GM21367 (cell line): ENCODE results near the gene TST.
"Not testable (repeated sequence)": the region's sequence is repeated elsewhere in the genome, so short reads cannot be mapped to it uniquely, and the experiment has no call there.

ENCODE experiments used
- ATAC-seq: cut with Tn5 transposase; IDR thresholded peaks from one replicate; pipeline ENCODE4 v1.9.1; 2021; ENCODE audit not compliant: unreplicated experiment

Gene TST

GRCh38 chr22:37016134-37016910 lies 2.9 kb downstream of the TST start:
- ATAC-seq = no peak

- ATAC-seq = no peak
These were observed 3.7 kb downstream of the TST start for GRCh38 chr22:37015587-37015878.

GRCh38 chr22:37014835-37015586 lies 4.2 kb downstream of the TST start:
- ATAC-seq = no peak

- no peak for ATAC-seq
These were observed 4.8 kb downstream of the TST start for GRCh38 chr22:37014415-37014806.

DNA sequence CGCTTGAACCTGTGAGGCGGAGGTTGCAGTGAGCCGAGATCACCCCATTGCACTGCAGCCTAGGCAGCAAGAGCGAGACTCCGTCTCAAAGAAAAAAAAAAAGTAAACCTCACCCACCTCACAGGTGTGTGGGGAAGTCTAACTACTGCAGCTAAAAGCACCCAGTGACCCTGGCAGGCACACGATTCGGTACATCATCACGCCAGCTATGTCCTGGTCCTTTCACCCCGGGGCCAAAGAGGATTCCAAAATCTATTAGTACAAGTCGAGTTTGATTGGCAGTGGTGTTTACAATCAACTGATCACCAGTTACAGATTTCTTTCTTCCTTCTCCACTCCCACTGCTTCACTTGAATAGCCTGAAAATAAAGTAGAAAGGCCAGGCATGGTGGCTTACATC lies 6.3 kb downstream of the TST start:
- no peak for ATAC-seq

GRCh38 chr22:37012262-37012904 lies 6.9 kb downstream of the TST start:
- ATAC-seq = no peak

DNA sequence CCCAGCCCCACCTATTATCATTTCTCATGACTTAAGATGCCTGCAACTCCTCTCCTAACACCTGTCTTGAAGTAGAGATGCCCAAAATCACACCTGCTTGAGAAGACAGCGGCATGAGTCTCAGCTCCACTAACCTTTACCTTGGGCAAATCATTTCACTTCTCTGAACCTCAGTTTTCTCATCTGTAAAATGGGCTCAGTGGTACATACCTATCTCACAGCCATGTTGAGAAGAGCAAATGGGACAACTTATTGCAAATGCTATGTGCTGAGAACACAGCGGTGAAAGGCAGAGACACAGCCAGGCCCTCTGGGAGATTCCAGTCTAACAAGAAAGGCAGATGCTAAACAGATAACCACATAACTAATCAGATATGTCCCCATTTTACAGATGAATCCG lies 7.8 kb downstream of the TST start:
- no peak for ATAC-seq

DNA sequence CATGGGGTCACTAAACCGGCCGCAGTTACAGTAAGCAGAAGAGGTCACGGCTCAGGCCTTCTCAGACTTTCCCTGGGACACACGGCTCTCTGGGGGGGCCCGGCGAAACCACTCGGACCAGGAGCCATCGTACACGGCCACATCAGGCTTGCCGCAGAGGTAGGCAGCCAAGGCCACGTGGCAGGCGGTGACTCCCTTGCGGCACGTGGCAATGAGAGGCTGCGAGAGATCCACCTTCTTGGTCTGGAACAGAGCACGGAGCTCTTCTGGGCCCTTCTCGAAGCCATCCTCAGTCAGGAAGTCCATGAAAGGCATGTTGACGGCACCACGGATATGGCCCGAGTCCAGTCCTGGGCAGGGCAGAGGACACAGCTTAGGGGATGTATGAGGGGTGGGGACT lies 8.3 kb downstream of the TST start:
- ATAC-seq = no peak

- ATAC-seq = no peak
These were observed 9.1 kb downstream of the TST start for GRCh38 chr22:37010174-37010573.

- ATAC-seq = no peak
These were observed 9.8 kb downstream of the TST start for GRCh38 chr22:37009490-37009889.

DNA sequence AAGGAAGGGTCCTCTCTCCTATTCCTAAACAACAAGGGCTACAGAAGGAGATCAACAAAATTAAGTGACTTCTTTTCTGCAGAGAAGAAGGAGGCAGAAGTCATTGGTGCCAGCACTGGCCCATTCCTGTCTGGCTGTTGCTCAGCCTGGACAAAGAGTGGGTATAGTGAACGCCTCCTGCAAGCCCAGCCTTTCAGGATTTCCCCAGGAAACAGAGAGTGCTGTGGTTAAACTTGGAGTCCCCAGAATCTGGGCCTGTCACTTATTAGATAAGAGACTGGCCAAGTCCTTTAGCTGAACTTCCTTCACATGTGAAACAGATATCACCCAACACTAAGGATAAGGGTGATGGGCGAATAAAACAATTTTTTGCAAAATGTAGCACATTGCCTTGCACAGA lies 10.9 kb downstream of the TST start:
- no peak for ATAC-seq

- ATAC-seq = no peak
These were observed 11.6 kb downstream of the TST start for GRCh38 chr22:37007651-37008050.

DNA sequence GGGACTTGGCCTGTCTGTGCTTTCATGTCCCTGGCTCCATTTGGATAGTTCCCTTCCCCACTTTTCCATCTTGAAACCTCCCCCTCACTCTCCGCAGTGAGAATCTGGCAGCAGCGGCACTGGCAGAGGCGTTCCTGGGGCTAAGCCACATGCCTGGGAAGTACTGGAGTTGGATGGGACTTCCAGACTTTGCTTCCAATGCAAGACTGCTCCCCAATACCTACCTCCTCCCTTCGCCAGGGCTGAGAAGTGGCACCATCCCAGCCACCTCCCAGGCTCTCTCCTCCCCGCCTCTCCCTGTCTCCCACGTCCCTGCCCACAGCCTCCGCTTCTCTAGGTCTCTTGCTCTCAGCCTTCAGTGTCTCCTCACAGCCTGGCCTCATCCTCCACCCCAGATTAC lies 16.6 kb downstream of the TST start:
- no peak for ATAC-seq

- no peak for ATAC-seq
These were observed 17.4 kb downstream of the TST start for GRCh38 chr22:37001826-37002225.

DNA sequence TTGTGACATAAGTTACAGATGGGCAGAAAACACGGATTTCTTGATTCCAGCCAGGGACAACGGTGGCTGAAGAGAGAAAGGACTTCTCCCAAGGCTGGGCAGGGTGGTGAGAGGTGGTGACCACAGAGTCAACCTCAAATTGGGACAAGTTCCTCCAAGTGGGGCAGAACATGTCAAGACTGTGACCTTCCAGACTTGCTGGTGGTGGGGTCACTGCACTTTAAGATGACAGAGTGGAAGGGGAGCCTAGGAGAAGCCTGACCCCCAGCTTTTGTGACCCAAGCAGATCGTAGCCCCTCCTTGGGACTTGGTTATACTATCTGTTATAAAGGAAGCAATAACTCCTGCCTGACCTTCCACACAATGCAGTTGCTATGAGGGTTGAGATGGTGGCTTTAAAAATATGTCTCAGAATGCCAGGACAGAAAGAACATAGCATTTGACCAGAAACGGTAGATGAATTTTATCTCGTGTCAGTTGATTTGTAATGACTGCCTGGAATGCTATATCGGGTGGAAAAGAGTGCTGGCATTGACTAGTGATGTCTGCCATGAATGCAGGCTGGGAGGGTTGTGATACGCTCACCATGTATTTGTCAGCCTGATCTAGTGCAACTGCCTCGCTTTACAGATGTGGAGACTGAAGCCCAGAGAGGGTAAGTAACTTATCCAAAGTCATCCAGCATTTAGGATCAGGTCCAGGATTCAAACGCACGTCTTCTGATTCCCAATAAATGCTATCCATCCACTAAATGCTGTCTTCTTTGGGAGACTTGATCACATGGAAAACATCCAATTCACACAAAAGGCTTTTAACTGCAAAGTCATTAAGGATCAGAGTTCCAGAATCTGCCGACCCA lies 18.3 kb downstream of the TST start:
- no peak for ATAC-seq

- ATAC-seq = no peak
These were observed 19.8 kb downstream of the TST start for GRCh38 chr22:36999463-36999862.

DNA sequence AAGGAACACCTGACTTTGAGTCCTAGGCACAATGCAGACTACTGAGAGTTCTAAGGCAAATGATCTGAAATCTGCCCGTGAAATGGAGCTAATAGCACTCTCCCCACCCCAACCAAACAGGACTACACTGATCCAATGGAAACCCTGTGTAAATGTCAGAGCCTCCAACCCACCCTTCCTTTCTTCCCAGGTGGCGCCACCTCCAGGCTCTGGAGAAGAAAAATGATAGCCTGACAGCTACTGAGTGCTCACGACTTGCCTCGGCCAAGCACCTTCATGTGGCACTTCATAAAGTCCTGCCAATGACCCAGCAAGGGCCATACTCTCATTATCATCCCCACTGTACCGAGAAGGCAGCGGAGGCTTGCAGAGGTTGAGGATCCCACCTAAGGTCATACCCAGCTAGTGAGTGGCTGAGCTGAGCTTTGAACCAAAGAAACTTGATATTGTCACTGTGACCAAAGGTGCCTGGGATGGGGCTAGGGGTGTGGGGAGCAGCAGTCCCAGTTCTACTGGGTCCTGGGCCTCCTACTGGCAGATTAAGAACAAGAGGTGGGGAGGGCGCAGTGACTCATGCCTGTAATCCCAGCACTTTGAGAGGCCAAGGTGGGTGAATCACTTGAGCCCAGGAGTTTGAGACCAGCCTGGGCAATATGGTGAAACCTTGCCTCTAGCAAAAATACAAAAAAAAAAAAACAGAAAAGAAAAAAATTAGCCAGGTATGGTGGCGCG lies 20.5 kb downstream of the TST start:
- no peak for ATAC-seq

GRCh38 chr22:36997746-36998145 lies 21.5 kb downstream of the TST start:
- no peak for ATAC-seq

DNA sequence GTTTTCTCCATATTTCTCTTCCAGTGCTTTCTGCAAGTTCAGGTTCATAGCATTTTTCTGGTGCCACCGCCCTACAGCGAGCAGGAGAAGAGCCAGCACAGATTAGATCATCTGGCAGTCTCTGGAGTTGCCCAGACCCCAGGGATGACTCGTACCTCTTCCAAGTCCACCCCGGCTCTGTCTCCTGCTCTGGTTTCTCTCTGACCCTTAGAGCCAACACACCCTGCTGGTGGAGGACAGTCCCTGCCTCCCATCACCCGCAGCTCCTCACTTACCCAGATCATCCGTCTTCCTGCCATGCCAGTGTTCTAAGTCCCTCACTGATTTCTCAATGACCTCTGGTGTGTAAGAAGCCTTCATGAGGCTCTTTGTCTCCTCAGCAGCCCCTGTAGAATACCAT lies 28.0 kb downstream of the TST start:
- no peak for ATAC-seq

GRCh38 chr22:36990457-36990856 lies 28.8 kb downstream of the TST start:
- ATAC-seq = no peak

GRCh38 chr22:36989012-36989411 lies 30.2 kb downstream of the TST start:
- not testable (repeated sequence) for ATAC-seq
